Activated CD8-positive, alpha-beta memory T cell treated with anti-CD3 and anti-CD28 coated beads for 48 hours (primary cell): ENCODE measurements around the gene TNP2.
"Not testable (repeated sequence)": the region's sequence is repeated elsewhere in the genome, so short reads cannot be mapped to it uniquely, and the experiment has no call there.

Experiments used
- DNase-seq, 3 experiments: peaks; one replicate each; pipeline ENCODE4 v3.0.0-alpha.2; 2020; ENCODE audit warnings: low read depth in 2 of 3, low spot score in 2 of 3

Gene TNP2

GRCh38 chr16:11300560-11300892 is 31.4 kb upstream of the TNP2 start:
- DNase-seq: no peak

DNA sequence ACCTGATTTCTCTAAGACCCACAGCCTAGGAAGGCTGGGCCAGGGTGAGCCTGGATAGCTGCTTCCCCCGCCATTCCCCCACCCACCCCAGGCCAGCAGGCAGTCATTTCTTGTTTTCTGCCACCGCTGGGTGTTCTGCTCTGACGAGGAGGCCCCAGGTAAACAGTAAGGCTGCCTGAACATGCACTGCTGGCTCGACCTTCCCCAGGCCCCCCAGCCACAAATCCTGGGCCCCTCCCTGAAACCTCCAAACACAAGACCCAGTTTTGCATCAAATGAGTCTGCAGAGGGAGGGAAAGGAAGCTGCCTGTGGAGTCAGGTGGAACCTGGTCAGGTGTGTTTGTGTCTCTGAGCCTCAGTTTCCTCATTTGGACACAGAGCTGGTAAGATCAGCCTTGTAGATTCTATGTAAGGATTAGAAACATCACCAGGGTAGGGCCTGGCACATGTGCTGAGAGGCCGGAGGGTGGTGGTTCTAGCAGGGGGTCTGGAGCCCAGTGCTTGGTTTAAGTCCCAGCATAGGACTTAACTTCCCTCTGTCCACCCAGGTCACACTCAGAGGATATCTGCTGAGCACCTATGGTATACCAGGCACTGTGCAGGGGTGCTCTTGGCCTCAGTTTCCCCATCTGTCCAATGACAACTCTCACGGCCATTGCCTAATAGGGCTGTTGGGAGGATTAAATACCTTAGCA is 30.9 kb upstream of the TNP2 start:
- no peak for DNase-seq

- not testable (repeated sequence) for DNase-seq
Measured at GRCh38 chr16:11298950-11299547, 29.9 kb upstream of the TNP2 start.

- DNase-seq: no peak
Measured at GRCh38 chr16:11298143-11298900, 29.2 kb upstream of the TNP2 start.

DNA sequence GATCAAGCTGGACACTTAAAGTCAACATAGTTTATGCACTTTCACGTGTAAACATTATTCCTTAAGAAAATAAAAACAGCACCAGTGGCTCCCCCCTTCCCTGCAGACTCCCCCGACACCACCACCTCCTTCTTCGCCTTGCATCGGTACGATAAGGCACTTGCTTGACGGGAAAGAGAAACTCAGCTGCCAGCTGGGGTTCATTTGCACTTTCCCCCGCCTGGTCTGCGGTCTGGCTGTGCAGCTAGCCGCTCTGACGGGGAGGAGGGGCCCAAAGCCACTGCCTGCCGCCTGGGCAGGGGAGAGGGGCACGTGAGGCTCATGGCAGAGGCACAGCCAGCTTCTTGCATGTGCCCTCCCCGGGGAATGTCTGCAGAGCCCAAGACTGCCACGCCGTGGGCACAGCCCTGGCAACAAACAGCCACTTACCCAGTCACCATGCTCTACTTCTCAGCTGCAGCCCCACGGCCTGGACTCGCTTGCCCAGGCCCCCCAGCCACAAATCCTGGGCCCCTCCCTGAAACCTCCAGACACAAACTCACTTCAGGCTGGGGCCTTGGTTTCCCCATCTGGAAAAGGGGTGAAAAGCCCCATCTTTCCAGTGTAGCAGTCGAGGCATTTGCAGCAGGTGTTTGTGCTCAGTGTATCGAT is 28.5 kb upstream of the TNP2 start:
- DNase-seq: peak; percentile 28 to 41 (median 31)

- DNase-seq: no peak
Measured at GRCh38 chr16:11296706-11297491, 27.8 kb upstream of the TNP2 start.

GRCh38 chr16:11296351-11296705 is 27.2 kb upstream of the TNP2 start:
- DNase-seq: no peak

- no peak for DNase-seq
Measured at GRCh38 chr16:11295672-11296071, 26.5 kb upstream of the TNP2 start.

GRCh38 chr16:11292076-11292748 is 23.1 kb upstream of the TNP2 start:
- no peak for DNase-seq

DNA sequence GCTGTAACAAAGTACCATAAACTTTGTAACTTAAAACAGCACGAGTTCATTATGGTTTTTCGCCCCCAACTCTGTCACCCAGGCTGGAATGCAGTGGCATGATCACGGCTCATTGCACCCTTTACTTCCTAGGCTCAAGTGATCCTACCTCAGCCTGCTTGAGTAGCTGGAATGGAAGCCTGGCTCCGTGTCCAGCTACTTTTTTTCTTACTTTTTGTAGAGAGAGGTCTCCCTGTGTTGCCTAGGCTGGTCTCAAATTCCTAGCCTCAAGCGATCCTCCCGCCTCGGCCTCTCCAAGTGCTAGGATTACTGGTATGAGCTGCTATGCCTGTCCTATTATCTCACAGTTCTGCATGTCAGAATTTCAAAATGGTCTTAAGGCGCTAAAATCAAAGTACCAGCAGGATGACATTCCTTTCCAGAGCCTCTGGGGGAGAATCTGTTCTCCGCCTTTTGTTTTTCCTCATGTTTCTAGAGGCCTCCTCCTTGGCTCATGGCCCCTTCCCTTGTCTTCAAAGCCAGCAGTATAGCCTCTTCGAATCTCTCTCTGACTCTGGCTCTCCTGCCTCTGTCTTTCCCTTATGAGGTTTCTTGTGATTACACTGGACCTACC is 22.1 kb upstream of the TNP2 start:
- no peak for DNase-seq

- no peak for DNase-seq
Measured at GRCh38 chr16:11290102-11290893, 21.2 kb upstream of the TNP2 start.

DNA sequence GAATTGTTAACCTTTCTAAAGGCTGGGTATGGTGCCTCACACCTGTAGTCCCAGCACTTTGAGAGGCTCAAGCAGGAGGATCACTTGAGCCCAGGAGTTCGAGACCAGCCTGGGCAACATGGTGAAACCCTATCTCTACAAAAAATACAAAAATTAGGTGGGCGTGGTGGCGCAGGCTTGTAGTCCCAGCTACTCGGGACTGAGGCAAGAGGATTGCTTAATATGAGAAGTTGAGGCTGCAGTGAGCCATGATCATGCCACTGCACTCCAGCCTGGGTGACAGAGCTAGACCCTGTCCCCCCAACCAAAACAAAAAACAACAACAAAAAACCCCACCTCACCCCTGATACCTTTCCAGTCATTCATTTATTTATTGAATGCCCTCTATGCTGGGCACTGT is 20.6 kb upstream of the TNP2 start:
- not testable (repeated sequence) for DNase-seq

DNA sequence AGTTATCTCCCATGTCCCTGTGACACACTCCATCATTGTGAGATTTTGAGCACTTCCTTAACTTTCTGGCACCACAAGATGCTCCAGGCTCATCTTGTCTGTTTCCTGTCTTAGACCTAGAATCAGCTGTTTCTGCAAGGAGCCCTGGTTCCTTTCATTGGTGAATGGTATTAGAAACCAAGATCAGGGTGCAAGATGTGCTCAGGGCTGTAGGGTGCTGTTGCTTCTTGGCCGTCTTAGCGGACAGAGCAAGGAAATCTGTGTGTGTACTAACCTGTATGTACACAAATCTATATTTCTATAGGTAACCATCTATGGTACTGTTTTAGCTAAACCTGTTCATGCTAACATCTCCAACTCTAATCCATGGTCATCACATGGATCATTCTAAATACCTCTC is 20.1 kb upstream of the TNP2 start:
- DNase-seq: no peak

DNA sequence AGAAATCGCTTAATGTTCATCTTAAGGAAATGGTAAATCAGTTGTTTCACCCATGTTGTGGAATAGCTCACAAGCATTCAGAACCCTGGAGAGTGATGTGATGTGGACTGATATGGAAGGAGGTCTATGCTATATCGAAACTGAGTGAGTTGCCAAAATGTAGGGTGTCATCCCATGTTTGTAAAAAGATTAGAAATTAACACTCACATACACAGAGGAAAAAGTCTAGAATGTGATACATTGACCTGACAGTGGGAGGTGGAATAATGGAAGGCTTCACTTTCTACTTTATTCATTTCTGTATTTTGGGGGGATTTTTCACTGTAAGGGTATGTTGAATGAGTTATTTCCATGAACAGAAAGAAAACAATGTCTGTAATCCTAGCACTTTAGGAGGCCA is 16.7 kb upstream of the TNP2 start:
- DNase-seq: no peak

- no peak for DNase-seq
Measured at GRCh38 chr16:11283820-11284248, 14.7 kb upstream of the TNP2 start.

DNA sequence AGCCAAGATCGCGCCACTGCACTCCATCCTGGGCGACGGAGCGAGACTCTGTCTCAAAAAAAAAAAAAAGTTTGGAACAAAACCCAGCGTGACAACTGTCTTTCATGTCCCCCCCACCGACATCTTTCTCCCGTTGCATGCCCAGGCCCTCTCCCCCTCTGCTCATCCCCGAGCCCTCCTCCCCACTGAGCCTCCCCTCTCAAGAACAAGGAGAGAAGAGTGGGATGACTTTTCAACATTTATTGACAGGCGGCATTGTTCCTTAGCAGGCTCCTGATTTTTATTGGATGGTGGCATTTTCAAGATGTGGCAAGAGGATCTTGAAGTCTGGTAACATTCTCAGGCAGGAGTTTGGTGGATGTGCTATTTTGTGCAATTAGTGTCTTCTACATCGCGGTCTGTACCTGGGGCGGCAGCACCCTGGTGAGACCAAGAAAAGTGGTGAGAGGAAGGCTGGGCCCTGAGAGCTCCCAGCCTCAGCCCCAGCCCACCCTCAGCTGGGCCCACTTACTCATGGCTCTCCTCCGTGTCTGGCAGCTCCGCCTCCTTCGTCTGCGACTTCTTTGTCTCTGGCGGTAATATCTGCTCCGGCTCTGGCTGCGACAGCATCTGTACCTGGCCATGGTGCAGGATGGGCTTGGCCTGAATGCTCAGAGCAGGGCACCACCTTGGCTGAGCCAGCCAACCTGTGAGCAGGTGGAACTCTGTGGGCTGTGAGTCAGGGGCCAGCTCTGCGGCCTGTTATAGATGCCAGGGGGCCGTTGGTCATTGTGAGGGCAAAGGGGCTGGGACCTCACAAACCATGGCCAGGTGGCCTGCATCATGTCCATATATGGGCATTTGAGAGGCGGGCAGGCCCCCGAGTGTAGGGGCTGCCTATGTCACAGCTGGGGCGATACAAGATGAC is 11.7 kb upstream of the TNP2 start, which contains the start of gene PRM1:
PRM1 (minus strand) TSS at position 715 of the 907 bp plus-strand sequence; CDS start at position 623, 92 bp downstream.
- DNase-seq: no peak

- no peak for DNase-seq
Measured at GRCh38 chr16:11278681-11279628, 9.8 kb upstream of the TNP2 start.
